HG03280 (cell line): ENCODE measurements around the gene PLEK.
"Not testable (repeated sequence)": the region's sequence is repeated elsewhere in the genome, so short reads cannot be mapped to it uniquely, and the experiment has no call there.

ENCODE experiments used
- ATAC-seq: cut with Tn5 transposase; IDR thresholded peaks from one replicate; pipeline ENCODE4 v1.9.1; 2021; ENCODE audit warnings: mild to moderate bottlenecking, moderate library complexity; ENCODE audit not compliant: unreplicated experiment

The PLEK gene

GRCh38 chr2:68365087-68365486, at the start of gene PLEK:
PLEK (plus strand) TSS chr2:68365282; CDS start chr2:68365352, 70 bp downstream.
- peak; percentile 54 for ATAC-seq

GRCh38 chr2:68316111-68316510, 49.0 kb upstream of the PLEK start:
- ATAC-seq: no peak

- ATAC-seq: no peak
These were observed 46.8 kb upstream of the PLEK start for GRCh38 chr2:68317971-68318913.

GRCh38 chr2:68318914-68319397, 46.1 kb upstream of the PLEK start:
- no peak for ATAC-seq

GRCh38 chr2:68319398-68320117, 45.5 kb upstream of the PLEK start, which contains the start of gene CNRIP1:
CNRIP1 (minus strand) TSS chr2:68319949; CDS start chr2:68319400, 549 bp downstream.
- no peak for ATAC-seq

GRCh38 chr2:68320118-68320641, 44.9 kb upstream of the PLEK start:
- ATAC-seq: no peak

- ATAC-seq: no peak
These were observed 40.0 kb upstream of the PLEK start for GRCh38 chr2:68325056-68325455.

GRCh38 chr2:68328901-68329300, 36.2 kb upstream of the PLEK start:
- no peak for ATAC-seq

- no peak for ATAC-seq
These were observed 34.4 kb upstream of the PLEK start for GRCh38 chr2:68330691-68331090.

- no peak for ATAC-seq
These were observed 32.1 kb upstream of the PLEK start for GRCh38 chr2:68333009-68333408.

GRCh38 chr2:68333931-68334330, 31.2 kb upstream of the PLEK start:
- ATAC-seq: no peak

GRCh38 chr2:68336192-68336591, 28.9 kb upstream of the PLEK start:
- ATAC-seq: no peak

- no peak for ATAC-seq
These were observed 24.6 kb upstream of the PLEK start for GRCh38 chr2:68340226-68341061.

- ATAC-seq: no peak
These were observed 24.1 kb upstream of the PLEK start for GRCh38 chr2:68341062-68341329.

GRCh38 chr2:68341583-68341982, 23.5 kb upstream of the PLEK start:
- no peak for ATAC-seq

GRCh38 chr2:68342470-68342869, 22.6 kb upstream of the PLEK start:
- no peak for ATAC-seq

GRCh38 chr2:68344031-68344430, 21.1 kb upstream of the PLEK start:
- ATAC-seq: no peak

- ATAC-seq: no peak
These were observed 19.8 kb upstream of the PLEK start for GRCh38 chr2:68345129-68345875.

- ATAC-seq: not testable (repeated sequence)
These were observed 16.0 kb upstream of the PLEK start for GRCh38 chr2:68349091-68349490.

GRCh38 chr2:68351997-68352396, 13.1 kb upstream of the PLEK start:
- no peak for ATAC-seq
